Central memory CD8-positive, alpha-beta T cell (primary cell): ENCODE data around the gene GPR135.
A peak's percentile ranks its signal among the peaks of the same experiment; 100 is the strongest.

Experiments
- ATAC-seq: fragments of 150-1000 bp; cut with Tn5 transposase; replicated peaks from 2 replicates; pipeline ENCODE4 v1.10.0; 2022; ENCODE audit warnings: mild to moderate bottlenecking, moderate FRiP score, moderate number of reproducible peaks; ENCODE audit not compliant: poor library complexity, severe bottlenecking; ENCODE audit errors: extremely low read depth
- DNase-seq, 2 donors: peaks; one replicate each; pipeline ENCODE4 v3.0.0; 2021; ENCODE audit warnings: low spot score in 2 of 2
- H3K27ac Mint-ChIP-seq: one replicate; pipeline ENCODE4 v1.8.0; 2022; ENCODE audit warnings: low read depth, mild to moderate bottlenecking, moderate library complexity, mixed read lengths
- H3K27me3 Mint-ChIP-seq: one replicate; pipeline ENCODE4 v1.8.0; 2022; ENCODE audit warnings: mixed read lengths
- H3K36me3 Mint-ChIP-seq: one replicate; pipeline ENCODE4 v1.8.0; 2022; ENCODE audit warnings: mild to moderate bottlenecking, moderate library complexity, mixed read lengths; ENCODE audit not compliant: insufficient read depth
- H3K4me1 Mint-ChIP-seq: one replicate; pipeline ENCODE4 v1.8.0; 2022; ENCODE audit warnings: mixed read lengths
- H3K4me3 Mint-ChIP-seq: one replicate; pipeline ENCODE4 v1.8.0; 2022; ENCODE audit warnings: mild to moderate bottlenecking, moderate library complexity, mixed read lengths
- H3K9me3 Mint-ChIP-seq: one replicate; pipeline ENCODE4 v1.8.0; 2022; ENCODE audit warnings: mixed read lengths

The GPR135 gene

GRCh38 chr14:59483819-59484638, 18.8 kb upstream of the GPR135 start, which contains the start of the genes JKAMP and L3HYPDH:
JKAMP (plus strand) TSS chr14:59484517; CDS start chr14:59484590, 73 bp downstream.
L3HYPDH (minus strand) TSS chr14:59484408; CDS start chr14:59484316, 92 bp downstream.
- Mint-ChIP-seq H3K9me3 (no peaks in the 10 kb centered on the region), H3K27me3 (no peaks in the 10 kb centered on the region), H3K36me3 (peaks cover 13% of the 10 kb centered on the region), H3K4me3 (peak within 1 kb of the TSS; percentile 88), H3K27ac (peak within 1 kb of the TSS; percentile 74), H3K4me1 (peaks cover 50% of the 10 kb centered on the region)
- DNase-seq (peak; percentile 91 to 97), ATAC-seq (peak; percentile 95)

GRCh38 chr14:59483363-59483762, 18.2 kb upstream of the GPR135 start:
- Mint-ChIP-seq H3K27ac (peak overlapping the region; percentile 41), H3K4me3 (peak overlapping the region; percentile 88), H3K36me3 (peaks cover 8% of the 10 kb centered on the region), H3K4me1 (peaks cover 43% of the 10 kb centered on the region), H3K27me3 (no peaks in the 10 kb centered on the region), H3K9me3 (no peaks in the 10 kb centered on the region)
- DNase-seq (no peak), ATAC-seq (peak; percentile 1)

GRCh38 chr14:59482541-59483331, 17.6 kb upstream of the GPR135 start:
- H3K27ac Mint-ChIP-seq: peak overlapping the region; percentile 41
- DNase-seq (no peak), ATAC-seq (no peak)
- H3K9me3 Mint-ChIP-seq: no peaks in the 10 kb centered on the region
- peaks cover 40% of the 10 kb centered on the region for H3K4me1 Mint-ChIP-seq
- peak overlapping the region; percentile 88 for H3K4me3 Mint-ChIP-seq
- H3K36me3 Mint-ChIP-seq: peaks cover 7% of the 10 kb centered on the region
- no peaks in the 10 kb centered on the region for H3K27me3 Mint-ChIP-seq

- peak overlapping the region; percentile 88 for H3K4me3 Mint-ChIP-seq
- ATAC-seq (no peak), DNase-seq (no peak)
- H3K9me3 Mint-ChIP-seq: no peaks in the 10 kb centered on the region
- H3K27ac Mint-ChIP-seq: no peak overlapping the region
- no peaks in the 10 kb centered on the region for H3K27me3 Mint-ChIP-seq
- peaks cover 7% of the 10 kb centered on the region for H3K36me3 Mint-ChIP-seq
- peaks cover 40% of the 10 kb centered on the region for H3K4me1 Mint-ChIP-seq
Measured at GRCh38 chr14:59481871-59482540, 16.8 kb upstream of the GPR135 start.

- no peak overlapping the region for H3K4me3 Mint-ChIP-seq
- H3K9me3 Mint-ChIP-seq: no peaks in the 10 kb centered on the region
- H3K4me1 Mint-ChIP-seq: peaks cover 40% of the 10 kb centered on the region
- ATAC-seq (no peak), DNase-seq (no peak)
- H3K27ac Mint-ChIP-seq: no peak overlapping the region
- H3K27me3 Mint-ChIP-seq: no peaks in the 10 kb centered on the region
- peaks cover 7% of the 10 kb centered on the region for H3K36me3 Mint-ChIP-seq
Measured at GRCh38 chr14:59481407-59481806, 16.2 kb upstream of the GPR135 start.

GRCh38 chr14:59480166-59480565, 15.0 kb upstream of the GPR135 start:
- H3K27ac Mint-ChIP-seq: no peak overlapping the region
- DNase-seq (no peak), ATAC-seq (no peak)
- no peaks in the 10 kb centered on the region for H3K27me3 Mint-ChIP-seq
- H3K36me3 Mint-ChIP-seq: peaks cover 7% of the 10 kb centered on the region
- no peaks in the 10 kb centered on the region for H3K9me3 Mint-ChIP-seq
- H3K4me1 Mint-ChIP-seq: peaks cover 37% of the 10 kb centered on the region
- H3K4me3 Mint-ChIP-seq: no peak overlapping the region

GRCh38 chr14:59478540-59478939, 13.4 kb upstream of the GPR135 start:
- Mint-ChIP-seq H3K4me3 (no peak overlapping the region), H3K4me1 (peaks cover 34% of the 10 kb centered on the region), H3K27ac (no peak overlapping the region), H3K9me3 (no peaks in the 10 kb centered on the region), H3K36me3 (peaks cover 2% of the 10 kb centered on the region), H3K27me3 (no peaks in the 10 kb centered on the region)
- DNase-seq (no peak), ATAC-seq (no peak)

GRCh38 chr14:59475709-59476108, 10.5 kb upstream of the GPR135 start:
- peaks cover 8% of the 10 kb centered on the region for H3K4me1 Mint-ChIP-seq
- H3K27me3 Mint-ChIP-seq: no peaks in the 10 kb centered on the region
- H3K27ac Mint-ChIP-seq: no peak overlapping the region
- ATAC-seq: no peak
- H3K4me3 Mint-ChIP-seq: no peak overlapping the region
- peaks cover 8% of the 10 kb centered on the region for H3K36me3 Mint-ChIP-seq
- no peak for DNase-seq
- H3K9me3 Mint-ChIP-seq: no peaks in the 10 kb centered on the region

GRCh38 chr14:59474172-59474571, 9.0 kb upstream of the GPR135 start:
- ATAC-seq (no peak), DNase-seq (no peak)
- no peaks in the 10 kb centered on the region for H3K9me3 Mint-ChIP-seq
- no peak overlapping the region for H3K27ac Mint-ChIP-seq
- H3K36me3 Mint-ChIP-seq: peaks cover 8% of the 10 kb centered on the region
- H3K4me3 Mint-ChIP-seq: no peak overlapping the region
- no peaks in the 10 kb centered on the region for H3K4me1 Mint-ChIP-seq
- H3K27me3 Mint-ChIP-seq: no peaks in the 10 kb centered on the region

GRCh38 chr14:59464486-59465315, 479 bp downstream of the GPR135 start:
- ATAC-seq: peak; percentile 75
- no peaks in the 10 kb centered on the region for H3K9me3 Mint-ChIP-seq
- no peaks in the 10 kb centered on the region for H3K27me3 Mint-ChIP-seq
- H3K27ac Mint-ChIP-seq: peak overlapping the region; percentile 61
- H3K36me3 Mint-ChIP-seq: peaks cover 8% of the 10 kb centered on the region
- peak; percentile 33 to 49 for DNase-seq
- H3K4me3 Mint-ChIP-seq: peak overlapping the region; percentile 82
- no peaks in the 10 kb centered on the region for H3K4me1 Mint-ChIP-seq

- no peaks in the 10 kb centered on the region for H3K9me3 Mint-ChIP-seq
- no peaks in the 10 kb centered on the region for H3K27me3 Mint-ChIP-seq
- DNase-seq (no peak), ATAC-seq (no peak)
- H3K27ac Mint-ChIP-seq: peak overlapping the region; percentile 61
- peak overlapping the region; percentile 82 for H3K4me3 Mint-ChIP-seq
- peaks cover 8% of the 10 kb centered on the region for H3K36me3 Mint-ChIP-seq
- H3K4me1 Mint-ChIP-seq: no peaks in the 10 kb centered on the region
Measured at GRCh38 chr14:59463787-59464485, 1.2 kb downstream of the GPR135 start.
